GM21360 (cell line): ENCODE data around the gene PJA2.
"Not testable (repeated sequence)": the region's sequence is repeated elsewhere in the genome, so short reads cannot be mapped to it uniquely, and the experiment has no call there.

Source experiments
- ATAC-seq: cut with Tn5 transposase; IDR thresholded peaks from one replicate; pipeline ENCODE4 v1.9.1; 2021; ENCODE audit warnings: mild to moderate bottlenecking, moderate library complexity; ENCODE audit not compliant: unreplicated experiment

Gene PJA2, protein sequence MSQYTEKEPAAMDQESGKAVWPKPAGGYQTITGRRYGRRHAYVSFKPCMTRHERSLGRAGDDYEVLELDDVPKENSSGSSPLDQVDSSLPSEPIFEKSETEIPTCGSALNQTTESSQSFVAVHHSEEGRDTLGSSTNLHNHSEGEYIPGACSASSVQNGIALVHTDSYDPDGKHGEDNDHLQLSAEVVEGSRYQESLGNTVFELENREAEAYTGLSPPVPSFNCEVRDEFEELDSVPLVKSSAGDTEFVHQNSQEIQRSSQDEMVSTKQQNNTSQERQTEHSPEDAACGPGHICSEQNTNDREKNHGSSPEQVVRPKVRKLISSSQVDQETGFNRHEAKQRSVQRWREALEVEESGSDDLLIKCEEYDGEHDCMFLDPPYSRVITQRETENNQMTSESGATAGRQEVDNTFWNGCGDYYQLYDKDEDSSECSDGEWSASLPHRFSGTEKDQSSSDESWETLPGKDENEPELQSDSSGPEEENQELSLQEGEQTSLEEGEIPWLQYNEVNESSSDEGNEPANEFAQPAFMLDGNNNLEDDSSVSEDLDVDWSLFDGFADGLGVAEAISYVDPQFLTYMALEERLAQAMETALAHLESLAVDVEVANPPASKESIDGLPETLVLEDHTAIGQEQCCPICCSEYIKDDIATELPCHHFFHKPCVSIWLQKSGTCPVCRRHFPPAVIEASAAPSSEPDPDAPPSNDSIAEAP

DNA sequence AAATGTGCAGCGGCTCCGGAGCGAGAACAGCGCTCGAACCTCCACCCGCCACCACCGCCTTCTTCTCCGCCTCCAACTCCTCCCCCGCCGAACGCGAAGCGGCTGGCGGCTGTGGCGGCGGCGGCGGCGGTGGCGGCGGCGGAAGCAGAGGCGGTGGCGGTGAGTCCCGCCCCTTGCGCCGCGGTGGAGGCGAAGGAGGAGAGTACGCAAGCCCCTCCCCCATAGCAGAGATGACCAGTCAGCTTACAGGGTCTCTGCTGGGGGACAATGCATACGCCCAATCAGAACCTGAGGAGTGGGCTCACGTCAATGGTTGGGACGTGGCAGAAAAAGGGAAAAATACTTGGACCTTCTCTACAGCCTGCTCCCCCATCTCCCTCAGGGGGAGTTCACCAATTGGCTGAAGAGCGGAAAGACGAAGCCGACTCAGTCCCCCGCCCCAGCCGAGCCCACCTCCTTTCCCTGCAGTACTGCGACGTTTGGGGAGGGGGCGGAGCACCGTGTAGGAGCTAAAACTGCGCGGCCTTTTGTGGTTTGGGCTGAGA, at the start of gene PJA2:
PJA2 (minus strand) TSS at position 131 of the 545 bp plus-strand sequence. CDS start 26,541 bp downstream, outside the sequence.
- ATAC-seq = peak; percentile 86

GRCh38 chr5:109455598-109456096, 45.9 kb upstream of the PJA2 start:
- ATAC-seq = peak; percentile 74

DNA sequence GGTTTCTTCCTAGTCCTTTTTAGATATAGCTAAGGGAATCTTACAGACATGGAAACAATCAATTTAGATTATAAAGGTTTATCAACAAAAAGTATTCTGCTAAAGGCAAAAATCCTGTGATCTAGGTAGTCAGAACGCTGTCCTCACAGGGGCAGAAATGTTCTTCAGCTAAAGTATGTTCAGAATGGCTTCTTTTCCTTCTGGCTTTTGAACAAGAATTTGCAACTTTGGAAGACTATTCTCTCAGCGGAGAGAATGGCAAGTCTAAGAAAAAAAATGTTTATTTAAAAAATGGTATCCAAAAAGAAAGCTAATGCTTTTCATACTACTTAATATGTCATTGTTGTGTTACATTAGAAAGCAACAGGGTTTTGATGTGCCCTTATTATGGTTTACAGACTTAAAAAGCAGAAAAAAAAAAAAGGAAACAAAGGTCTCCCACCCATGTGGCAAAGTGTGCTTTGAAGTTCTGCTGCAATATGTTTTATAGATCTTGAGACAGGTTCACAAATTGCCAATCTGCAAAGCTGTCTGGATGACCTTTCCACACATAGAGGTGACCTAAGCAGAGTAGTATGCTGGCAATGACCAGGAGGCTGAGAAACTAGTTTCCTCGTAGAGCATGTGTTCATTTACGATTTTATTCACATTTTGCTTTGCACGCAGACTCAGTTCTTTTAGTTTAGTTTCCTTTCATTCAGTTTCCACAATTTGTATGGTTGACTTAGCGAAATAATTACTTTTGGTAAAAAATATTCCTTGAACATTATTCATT, 45.1 kb upstream of the PJA2 start:
- ATAC-seq = no peak

- ATAC-seq = no peak
Measured at GRCh38 chr5:109453251-109453650, 43.5 kb upstream of the PJA2 start.

DNA sequence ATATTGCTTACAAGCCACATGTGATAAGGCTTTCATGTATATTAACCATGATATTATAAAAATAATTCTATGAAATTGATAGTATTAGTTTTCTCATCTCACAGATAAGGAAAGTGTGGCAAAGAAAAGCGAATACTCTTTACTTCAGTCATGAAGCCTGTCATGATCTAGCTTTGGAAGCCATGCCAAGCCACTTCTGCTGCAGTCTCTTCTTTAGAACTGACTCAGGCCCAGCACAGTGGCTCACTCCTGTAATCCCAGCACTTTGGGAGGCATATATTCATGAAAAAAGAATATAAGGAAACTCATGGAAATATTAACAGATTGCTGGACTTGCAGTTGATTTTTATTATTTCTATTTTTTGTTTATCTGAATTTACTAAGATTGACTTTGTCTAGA, 42.9 kb upstream of the PJA2 start:
- no peak for ATAC-seq

GRCh38 chr5:109451146-109451545, 41.4 kb upstream of the PJA2 start:
- no peak for ATAC-seq

GRCh38 chr5:109450129-109450877, 40.5 kb upstream of the PJA2 start:
- ATAC-seq = no peak

DNA sequence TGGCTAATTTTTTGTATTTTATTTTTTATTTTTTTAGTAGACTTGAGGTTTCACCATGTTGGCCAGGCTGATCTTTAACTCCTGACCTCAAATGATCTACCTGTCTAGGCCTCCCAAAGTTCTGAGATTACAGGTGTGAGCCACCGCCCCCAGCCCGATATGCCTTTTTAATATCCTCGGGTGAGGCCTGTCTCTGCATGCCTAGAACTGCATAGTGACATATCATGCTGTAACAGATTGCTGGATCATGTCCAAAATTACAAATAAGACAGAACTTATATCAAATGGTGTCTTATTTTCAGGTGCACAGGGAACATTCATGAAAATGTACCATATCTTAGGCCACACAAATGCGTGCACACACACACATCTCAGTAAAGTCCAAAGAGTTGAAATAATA, 39.1 kb upstream of the PJA2 start:
- no peak for ATAC-seq

DNA sequence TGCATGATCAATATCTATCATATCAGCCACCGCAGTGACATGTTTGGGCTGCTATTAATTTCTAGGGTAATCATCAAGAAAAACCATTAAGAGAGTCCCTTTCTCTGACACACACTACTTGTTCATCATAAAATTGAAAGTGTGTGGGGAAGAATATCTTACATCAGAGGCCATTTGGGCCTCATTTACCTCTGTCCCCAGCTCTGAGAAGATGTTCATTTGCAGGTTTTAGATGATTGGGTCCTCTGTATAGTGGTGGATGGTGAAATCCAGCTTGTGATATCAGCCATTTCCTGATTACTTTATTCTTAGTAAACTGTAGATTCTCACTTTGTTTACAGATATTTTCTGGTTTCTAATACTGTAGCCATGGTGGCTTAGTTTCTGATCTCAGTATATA, 29.8 kb upstream of the PJA2 start:
- no peak for ATAC-seq

GRCh38 chr5:109426075-109426474, 16.3 kb upstream of the PJA2 start:
- ATAC-seq = no peak

DNA sequence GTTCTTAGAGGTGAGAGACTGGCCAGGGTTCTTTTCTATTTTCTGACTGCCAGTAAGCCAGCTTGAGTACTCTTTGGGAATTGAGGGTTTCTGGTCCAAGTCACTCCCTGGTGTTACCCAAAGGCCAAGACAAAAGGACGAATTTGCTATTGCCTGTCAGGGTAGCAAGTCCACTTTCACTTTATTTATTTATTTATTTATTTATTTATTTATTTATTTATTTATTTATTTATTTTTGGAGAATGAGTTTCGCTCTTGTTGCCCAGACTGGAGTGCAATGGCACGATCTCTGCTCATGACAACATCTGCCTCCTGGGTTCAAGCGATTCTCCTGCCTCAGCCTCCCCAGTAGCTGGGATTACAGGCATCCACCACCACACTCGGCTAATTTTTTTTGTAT, 15.7 kb upstream of the PJA2 start:
- not testable (repeated sequence) for ATAC-seq

- no peak for ATAC-seq
Measured at GRCh38 chr5:109421956-109422355, 12.2 kb upstream of the PJA2 start.

GRCh38 chr5:109418712-109419352, 9.1 kb upstream of the PJA2 start:
- ATAC-seq = no peak

GRCh38 chr5:109416882-109417281, 7.1 kb upstream of the PJA2 start:
- no peak for ATAC-seq

GRCh38 chr5:109413921-109414461, 4.2 kb upstream of the PJA2 start:
- ATAC-seq = not testable (repeated sequence)

DNA sequence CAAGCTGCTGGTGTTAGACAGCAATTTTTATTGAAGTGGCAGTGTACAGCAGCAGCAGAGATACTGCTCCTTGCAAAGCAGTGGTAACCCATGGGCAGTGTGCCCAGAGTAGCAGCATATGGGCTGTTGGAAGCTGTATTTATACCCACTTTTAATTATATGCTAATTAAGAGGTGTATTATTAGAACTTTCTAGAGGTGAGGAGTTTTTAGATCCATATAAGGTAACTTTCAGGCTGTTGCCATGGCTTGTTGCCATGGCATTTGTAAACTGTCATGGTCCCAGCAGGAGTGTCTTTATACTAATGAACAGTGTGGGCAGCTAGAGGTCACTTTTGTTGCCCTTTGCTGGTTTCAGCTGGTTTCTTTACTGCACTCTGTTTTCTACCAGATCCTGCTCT, 3.7 kb upstream of the PJA2 start:
- ATAC-seq = no peak

- ATAC-seq = no peak
Measured at GRCh38 chr5:109412981-109413402, 3.2 kb upstream of the PJA2 start.

DNA sequence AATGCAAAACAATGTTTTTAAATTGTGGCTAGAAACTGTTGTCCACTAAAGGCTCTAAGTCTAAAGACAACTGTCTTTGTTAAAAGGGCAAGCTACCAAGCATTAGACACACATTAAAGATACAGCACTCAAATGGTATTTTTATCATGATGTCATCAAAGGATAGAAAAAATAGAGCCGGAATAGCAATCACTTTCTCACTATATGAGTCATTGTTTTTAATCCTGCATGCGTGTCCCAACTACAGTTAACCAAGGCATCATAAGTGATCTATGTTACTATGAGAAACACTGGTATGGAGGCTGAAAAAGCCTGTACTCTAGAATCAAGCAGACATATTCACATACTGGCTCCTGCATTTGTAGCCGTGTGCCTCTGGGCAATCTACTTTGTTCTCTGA, 1.9 kb upstream of the PJA2 start:
- no peak for ATAC-seq

GRCh38 chr5:109411149-109411514, 1.4 kb upstream of the PJA2 start:
- no peak for ATAC-seq
